Endometrial microvascular endothelial cells (primary cell): ENCODE data around the gene GLMN. TPM values are rescaled to one million over a fixed set of nuclear protein-coding genes. Genes with fewer than 3 reads are reported as not detected.
"Not testable (repeated sequence)": the region's sequence is repeated elsewhere in the genome, so short reads cannot be mapped to it uniquely, and the experiment has no call there.

Experiments used
- in situ Hi-C: cut with HindIII; loops from 2 replicates; pipeline ENCODE4 v1.10.0; 2017; ENCODE audit warnings: low sequenced_read_pairs, low pct_unique_long_range_greater_than_20kb; ENCODE audit errors: inconsistent ontology term
- total RNA-seq: library from RNA; depleted of rRNA; stranded (reverse); fragments of >200 nt; gene quantifications from one replicate; pipeline ENCODE4 v1.2.3, GENCODE V29; 2015; ENCODE audit errors: inconsistent ontology term

GLMN gene
- total RNA-seq, 1 donor from 2014 or later, result 16.4 TPM

GRCh38 chr1:92306020-92306419, 7.2 kb upstream of the GLMN start:
- in situ Hi-C loops, result no loop called here

GRCh38 chr1:92301021-92301420, 2.2 kb upstream of the GLMN start:
- in situ Hi-C loops, result no loop called here

GRCh38 chr1:92299477-92300150, 827 bp upstream of the GLMN start:
- in situ Hi-C loops, result no loop called here

DNA sequence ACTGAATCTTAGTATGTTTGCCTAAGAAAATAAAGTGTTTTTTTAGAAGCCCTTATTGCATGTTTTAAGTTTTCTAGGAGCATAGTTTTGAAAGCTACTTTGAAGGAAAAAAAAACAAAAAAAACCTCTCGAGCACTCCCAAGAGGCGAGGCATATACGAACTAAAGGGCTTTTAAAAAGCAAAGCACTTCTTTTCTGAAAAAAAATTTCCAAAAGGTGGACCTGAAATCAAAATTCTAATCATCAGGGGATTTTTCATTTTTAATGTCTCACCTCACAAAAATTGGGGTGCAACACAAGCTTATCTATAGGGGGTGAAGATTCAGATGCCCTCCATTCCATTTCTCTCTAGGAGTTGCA, 594 bp downstream of the GLMN start:
- in situ Hi-C loops, result no loop called here

DNA sequence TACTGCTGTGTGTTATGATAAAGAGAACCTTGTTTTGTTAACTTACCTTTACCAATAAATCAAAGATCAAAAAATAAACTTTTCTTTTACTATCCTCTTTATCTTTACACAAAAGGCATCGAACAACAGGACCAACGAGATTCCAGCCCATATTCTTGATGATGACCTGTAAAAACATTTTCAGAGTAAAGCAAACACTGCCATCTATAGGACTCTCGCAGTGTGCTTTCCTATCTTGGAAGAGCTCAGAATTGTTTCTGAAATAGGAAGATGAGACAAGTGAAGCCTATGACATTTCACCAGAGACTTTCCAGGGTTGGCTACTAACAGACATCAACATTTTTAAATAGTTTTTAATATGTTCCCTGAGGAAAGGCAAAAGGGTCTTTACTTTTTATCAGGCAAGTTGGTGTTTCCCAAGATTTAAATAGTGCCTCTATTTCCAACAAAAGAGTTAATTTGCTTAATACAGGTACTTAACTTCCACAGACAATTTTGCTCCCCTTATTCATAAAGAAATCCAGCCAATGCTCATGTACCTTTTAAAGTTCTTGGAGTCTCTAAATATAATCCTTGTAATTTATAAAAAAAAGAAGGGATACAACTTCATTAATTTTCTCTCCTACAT, 7.3 kb downstream of the GLMN start:
- in situ Hi-C loops, result no loop called here

GRCh38 chr1:92281411-92281810, 17.4 kb downstream of the GLMN start:
- in situ Hi-C loops, result not testable (repeated sequence)

- in situ Hi-C loops, result not testable (repeated sequence)
Measured at GRCh38 chr1:92279781-92280180, 19.0 kb downstream of the GLMN start.

DNA sequence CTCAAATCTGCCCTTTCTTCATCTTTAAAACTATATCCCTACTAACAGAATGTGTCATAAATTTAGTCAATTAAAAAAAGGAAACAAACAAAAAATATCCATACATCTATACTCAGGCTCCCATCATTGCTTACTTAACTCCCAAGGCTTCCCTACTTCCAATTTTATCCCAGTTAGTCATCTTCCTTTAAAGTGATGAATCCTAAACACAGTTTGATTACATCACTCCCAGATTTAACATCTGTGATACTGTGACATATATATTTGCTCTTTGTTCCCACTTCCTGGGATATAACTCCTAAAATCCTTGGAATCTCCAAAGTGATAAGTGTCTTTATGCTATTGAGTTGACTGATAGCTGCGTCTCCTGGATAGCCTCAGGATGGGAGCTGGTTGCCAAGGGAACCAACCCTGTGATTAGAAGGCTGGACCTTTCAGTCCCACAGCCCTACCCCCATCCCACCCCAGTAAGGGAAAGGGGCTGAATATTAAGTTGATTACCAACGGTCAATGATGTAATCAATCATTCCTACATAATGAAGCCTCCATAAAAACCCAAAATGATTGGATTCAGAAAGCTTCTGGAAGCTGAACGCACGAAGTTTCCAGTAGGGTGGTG, 21.6 kb downstream of the GLMN start:
- in situ Hi-C loops, result no loop called here

DNA sequence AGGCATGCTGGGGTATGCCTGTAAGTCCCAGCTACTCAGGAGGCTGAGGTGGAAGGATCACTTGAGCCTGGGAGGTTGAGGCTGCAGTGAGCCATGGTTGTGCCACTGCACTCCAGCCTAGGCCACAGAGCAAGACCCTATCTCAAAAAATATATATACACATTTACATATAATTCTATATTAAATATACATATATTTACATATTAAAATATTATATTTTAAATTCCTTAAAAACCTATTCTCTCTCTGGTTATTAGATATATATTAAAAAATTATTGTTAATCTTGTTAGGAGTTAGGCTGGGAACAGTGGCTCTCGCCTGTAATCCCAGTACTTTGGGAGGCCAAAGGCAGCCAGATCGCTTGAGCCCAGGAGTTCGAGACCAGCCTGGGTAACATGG, 22.7 kb downstream of the GLMN start:
- in situ Hi-C loops, result no loop called here

GRCh38 chr1:92274939-92275338, 23.8 kb downstream of the GLMN start:
- in situ Hi-C loops, result no loop called here

DNA sequence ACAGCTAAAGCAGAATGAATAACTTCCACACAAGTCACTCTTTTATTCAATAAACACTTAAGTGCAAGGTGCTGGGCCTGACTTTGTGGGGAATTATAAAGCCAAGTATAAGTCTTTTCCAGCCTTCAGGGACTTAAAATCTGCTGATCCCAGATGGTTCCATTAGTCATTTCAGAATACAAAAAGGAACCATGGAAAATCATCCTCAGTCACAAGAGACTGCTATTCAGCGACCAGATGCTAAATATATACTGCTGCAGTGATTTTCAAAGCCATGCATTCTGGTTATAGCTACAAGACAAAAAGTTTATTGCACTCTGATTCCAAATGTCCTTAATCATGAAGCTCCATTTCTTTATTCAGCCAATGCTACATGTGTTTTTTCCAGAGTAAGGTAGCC, 25.7 kb downstream of the GLMN start:
- in situ Hi-C loops, result no loop called here

- in situ Hi-C loops, result no loop called here
Measured at GRCh38 chr1:92262516-92262915, 36.3 kb downstream of the GLMN start.

DNA sequence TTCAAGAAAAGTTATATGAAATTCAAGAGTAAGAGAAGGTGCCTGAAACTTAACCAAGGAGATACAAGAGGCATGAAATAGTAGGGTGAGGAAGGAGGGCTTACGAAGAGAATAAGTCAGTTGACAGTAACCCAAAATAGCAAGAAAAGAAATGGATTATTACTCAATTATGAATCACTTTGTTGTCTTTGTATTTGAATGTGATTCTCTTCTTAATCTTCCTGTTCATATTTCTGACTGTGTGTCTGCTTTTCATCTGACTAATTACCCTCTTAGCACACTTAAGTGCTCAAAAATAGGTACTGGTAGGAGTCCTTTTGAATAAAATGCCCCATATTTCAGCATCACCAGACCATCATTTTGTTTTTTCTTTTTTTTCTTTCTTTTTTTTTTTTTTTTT, 39.4 kb downstream of the GLMN start:
- in situ Hi-C loops, result no loop called here

- in situ Hi-C loops, result not testable (repeated sequence)
Measured at GRCh38 chr1:92254714-92255113, 44.1 kb downstream of the GLMN start.

DNA sequence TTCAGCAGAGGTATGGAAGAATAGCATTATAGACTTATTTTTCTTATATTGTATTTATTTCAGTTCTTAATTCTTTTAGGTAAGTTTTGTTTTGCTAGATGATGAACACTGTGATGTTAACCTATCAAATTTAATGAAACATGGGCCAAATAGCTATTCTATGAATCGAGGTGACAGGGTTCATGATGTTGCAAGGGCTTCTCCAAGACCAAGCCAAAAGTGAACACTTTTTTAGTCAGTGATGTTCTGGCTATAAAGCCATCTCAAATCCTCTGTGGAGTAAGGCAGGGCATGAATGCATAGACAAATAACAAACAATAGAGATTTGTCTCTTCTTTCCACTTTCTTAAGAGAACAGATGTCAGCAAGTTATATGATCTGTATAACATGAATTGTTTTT, 54.4 kb downstream of the GLMN start:
- in situ Hi-C loops, result no loop called here

GRCh38 chr1:92240034-92240433, 58.8 kb downstream of the GLMN start:
- in situ Hi-C loops, result no loop called here

DNA sequence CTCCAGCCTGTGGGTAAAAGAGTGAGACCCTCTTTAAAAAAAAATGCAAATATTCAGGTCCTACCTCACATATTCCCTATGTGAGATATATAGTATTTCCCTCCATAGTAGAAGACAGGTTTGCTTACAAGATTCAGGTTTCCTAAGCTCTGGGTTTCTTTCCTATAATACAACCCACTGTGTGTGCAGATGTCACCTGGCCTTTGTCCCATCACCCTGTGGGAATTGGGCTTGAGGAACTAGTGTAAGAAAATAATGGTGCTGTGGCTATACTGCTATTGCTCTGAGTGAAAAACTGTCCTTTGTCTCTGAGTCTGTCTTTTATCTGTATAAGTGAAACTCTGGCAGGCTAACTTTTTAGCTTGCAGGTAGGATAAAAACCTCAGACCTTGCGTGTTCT, 68.1 kb downstream of the GLMN start:
- in situ Hi-C loops, result no loop called here

DNA sequence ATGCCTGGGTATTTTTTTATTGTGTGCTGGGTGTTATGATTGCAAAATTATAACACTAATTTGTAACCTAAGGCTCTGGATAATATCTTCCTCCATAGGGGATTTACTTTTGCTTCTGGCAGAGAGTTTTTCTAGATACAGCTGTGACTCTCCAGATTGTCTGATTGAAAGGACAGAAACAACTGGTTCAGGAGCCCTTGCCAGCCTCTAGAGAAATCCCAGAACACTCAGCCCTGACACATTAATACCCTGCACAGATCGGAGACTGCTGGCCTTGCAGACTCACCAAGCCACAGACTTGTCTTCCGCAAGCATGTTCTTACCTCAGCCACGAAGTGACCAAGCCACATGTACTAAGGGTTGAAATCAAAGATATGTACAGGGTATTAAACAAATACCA, 70.4 kb downstream of the GLMN start:
- in situ Hi-C loops, result no loop called here

DNA sequence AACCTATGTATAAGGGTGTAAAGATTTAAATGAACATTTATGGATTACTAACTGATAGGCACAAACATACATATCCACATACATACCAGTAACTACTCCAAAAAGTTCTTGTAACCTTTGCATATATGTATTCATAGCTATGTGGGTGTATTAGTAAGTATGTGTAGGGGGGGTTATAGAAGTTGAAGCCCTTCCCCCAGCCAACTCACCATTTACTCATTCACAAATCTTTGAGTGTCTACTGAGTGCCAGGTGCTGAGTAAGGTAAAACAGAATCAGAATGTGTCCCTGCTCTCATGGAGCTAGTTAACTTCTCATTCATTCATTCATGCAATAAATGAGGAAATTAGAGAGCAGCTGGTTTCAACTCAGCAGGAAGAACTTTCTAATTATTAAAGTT, 79.8 kb downstream of the GLMN start:
- in situ Hi-C loops, result no loop called here

GRCh38 chr1:92218559-92218958, 80.2 kb downstream of the GLMN start:
- in situ Hi-C loops, result no loop called here

- in situ Hi-C loops, result no loop called here
Measured at GRCh38 chr1:92217721-92218120, 81.1 kb downstream of the GLMN start, which contains the start of gene C1orf146. Gene C1orf146, plus strand, starts transcription at chr1:92217915. Its CDS starts 13,506 bp downstream, at chr1:92231421.
